ENCODE measurements around the gene ITPKB.

ITPKB gene

GRCh38 chr1:226607268-226607660 lies 131.8 kb downstream of the ITPKB start:
- TF ChIP-seq SPI1 (IDR thresholded peaks at IDR 0.05; ENCODE audit: borderline replicate concordance, low read depth) (no peak), REST (IDR thresholded peaks at IDR 0.05; ENCODE audit: insufficient replicate concordance, low read depth) (no peak), POLR2AphosphoS5 (IDR thresholded peaks at IDR 0.05; ENCODE audit: low read depth) (no peak), CTCF (IDR thresholded peaks at IDR 0.05; ENCODE audit: insufficient read depth, low read length) (no peak), GABPA (IDR thresholded peaks at IDR 0.05; ENCODE audit: low read depth) (no peak)
- Histone ChIP-seq H3K4me3 (replicated peaks; ENCODE audit: insufficient read depth, low read length) (no peak overlapping the region), H3K27ac (replicated peaks) (no peak overlapping the region), H3K27me3 (ENCODE audit: insufficient read depth, poor library complexity, severe bottlenecking) (no peaks in the 10 kb centered on the region)
- no peak for DNase-seq (ENCODE audit: low read depth in 1 of 2, low spot score in 1 of 2)

- Histone ChIP-seq H3K27me3 (ENCODE audit: insufficient read depth, poor library complexity, severe bottlenecking) (no peaks in the 10 kb centered on the region), H3K27ac (replicated peaks) (no peak overlapping the region), H3K4me3 (replicated peaks; ENCODE audit: insufficient read depth, low read length) (no peak overlapping the region)
- DNase-seq (ENCODE audit: low read depth in 1 of 2, low spot score in 1 of 2) = no peak
- TF ChIP-seq CTCF (IDR thresholded peaks at IDR 0.05; ENCODE audit: insufficient read depth, low read length) (no peak), GABPA (IDR thresholded peaks at IDR 0.05; ENCODE audit: low read depth) (no peak), POLR2AphosphoS5 (IDR thresholded peaks at IDR 0.05; ENCODE audit: low read depth) (no peak), SPI1 (IDR thresholded peaks at IDR 0.05; ENCODE audit: borderline replicate concordance, low read depth) (no peak), REST (IDR thresholded peaks at IDR 0.05; ENCODE audit: insufficient replicate concordance, low read depth) (no peak)
These were observed 132.5 kb downstream of the ITPKB start for GRCh38 chr1:226606311-226607267.

- no peak for TF ChIP-seq GABPA (IDR thresholded peaks at IDR 0.05; ENCODE audit: low read depth)
- TF ChIP-seq REST (IDR thresholded peaks at IDR 0.05; ENCODE audit: insufficient replicate concordance, low read depth) = no peak
- no peak for TF ChIP-seq CTCF (IDR thresholded peaks at IDR 0.05; ENCODE audit: insufficient read depth, low read length)
- no peak for TF ChIP-seq SPI1 (IDR thresholded peaks at IDR 0.05; ENCODE audit: borderline replicate concordance, low read depth)
- TF ChIP-seq POLR2AphosphoS5 (IDR thresholded peaks at IDR 0.05; ENCODE audit: low read depth) = no peak
- DNase-seq (ENCODE audit: low read depth in 1 of 2, low spot score in 1 of 2) = no peak
- Histone ChIP-seq H3K27ac (replicated peaks) (no peak overlapping the region), H3K4me3 (replicated peaks; ENCODE audit: insufficient read depth, low read length) (no peak overlapping the region), H3K27me3 (ENCODE audit: insufficient read depth, poor library complexity, severe bottlenecking) (no peaks in the 10 kb centered on the region)
These were observed 133.6 kb downstream of the ITPKB start for GRCh38 chr1:226605318-226605950.
